Heart left ventricle (tissue), 16 donors: ENCODE data around the gene SPO11. TPM values are rescaled to one million over a fixed set of nuclear protein-coding genes. Genes with fewer than 3 reads are reported as not detected.

Experiments used
- ATAC-seq, 4 donors: fragments of 200-7000 bp; cut with Tn5 transposase; one replicate each; pipeline ENCODE4 v1.9.1; 2020 to 2022; ENCODE audit warnings: moderate library complexity in 4 of 4, mild to moderate bottlenecking in 3 of 4, moderate number of reproducible peaks in 1 of 4
- DNase-seq, 5 donors: peaks; one replicate each; pipeline ENCODE4 v3.0.0-alpha.2; 2020
- H3K27ac ChIP-seq, 12 donors: fragments of 200-600 bp; sonication (generic) in 4 of 12; one replicate each; pipeline versions ENCODE4 v1.5.0 to v1.8.0; 2016 to 2022; ENCODE audit warnings: mild to moderate bottlenecking in 2 of 12
- H3K27me3 ChIP-seq, 9 donors: fragments of 200-600 bp; sonication (generic) in 2 of 9; one replicate each; pipeline versions ENCODE4 v1.5.1 to v1.8.0; 2016 to 2022; ENCODE audit warnings: mild to moderate bottlenecking in 3 of 9
- H3K36me3 ChIP-seq, 9 donors: fragments of 200-600 bp; sonication (generic) in 2 of 9; one replicate each; pipeline versions ENCODE4 v1.5.0 to v1.8.0; 2018 to 2022; ENCODE audit warnings: mild to moderate bottlenecking in 2 of 9
- H3K4me1 ChIP-seq, 12 donors: fragments of 200-600 bp; sonication (generic) in 4 of 12; one replicate each; pipeline versions ENCODE4 v1.5.0 to v1.8.0; 2016 to 2022; ENCODE audit warnings: mild to moderate bottlenecking in 3 of 12
- H3K4me3 ChIP-seq, 12 donors: fragments of 200-600 bp; sonication (generic) in 4 of 12; one replicate each; pipeline versions ENCODE4 v1.5.0 to v1.8.0; 2017 to 2022; ENCODE audit warnings: mild to moderate bottlenecking in 9 of 12, moderate library complexity in 4 of 12
- H3K9me3 ChIP-seq, 12 donors: fragments of 200-600 bp; sonication (generic) in 4 of 12; one replicate each; pipeline versions ENCODE4 v1.5.0 to v1.8.0; 2016 to 2022; ENCODE audit warnings: mild to moderate bottlenecking in 1 of 12
- CTCF ChIP-seq, 12 donors: fragments of 200-600 bp; sonication (generic) in 4 of 12; IDR thresholded peaks; one replicate each; pipeline versions ENCODE4 v1.5.0 to v1.8.0; 2018 to 2022; ENCODE audit warnings: antibody characterized with exemption in 12 of 12, mild to moderate bottlenecking in 5 of 12
- POLR2A ChIP-seq, 2 donors: fragments of 450-650 bp; IDR thresholded peaks; one replicate each; pipeline ENCODE4 v1.6.1; 2017; ENCODE audit warnings: antibody characterized with exemption in 2 of 2, mild to moderate bottlenecking in 2 of 2, moderate library complexity in 2 of 2
- WGBS, 4 donors: extraction: QIAGEN DNeasy Blood & Tissue Kit in 2 of 4; methylation state at CpG; one replicate each; pipeline versions ENCODE4 v1.1.5 to v1.1.7; 2013 to 2018; 5-methylcytosine and 5-hydroxymethylcytosine counted together
- intact Hi-C, 10 donors: fragments of 100-400 bp; cut with DNase I; formaldehyde crosslinking; loops; one replicate each; pipeline versions ENCODE4 v1.11.1 to v1.14.2; 2022
- microRNA-seq, 4 donors: library from miRNA; unstranded; fragments of <30 nt; microRNA quantifications; one replicate each; pipeline versions ENCODE4 to v1.2.0, GENCODE V29; 2017 to 2020
- polyA plus RNA-seq, 2 donors: library from polyadenylated mRNA; stranded (reverse); fragments of 200-250 nt; gene quantifications; one replicate each; pipeline ENCODE4 v1.2.3, GENCODE V29; 2013
- total RNA-seq, 9 donors: library from RNA; depleted of rRNA in 2 of 9; stranded (reverse); fragments of >200 nt in 2 of 9; fragmentation: NEBNext Ultra II Directional in 3 of 9; extraction: Animal tissue kit (Norgen Biotek cat#: 25700) in 3 of 9; gene quantifications; one replicate each; pipeline versions ENCODE4 v1.1.0 to v1.2.4, GENCODE V29; 2016 to 2023
- donor health status: ischemic (EF 13 %, LVEDD 7.1; RV severe dilation, severe dysfunction).
- donor health status: healthy with polysubstance abuse.
- donor health status: DM: no; HTN: yes; CAD: no.
- donor health status: DM: no; HTN: no; CAD: no.
- donor health status: ischemic (EF 25% LVEDD 6.9; RV normal size, moderate dysfunction).
- donor health status: ischemic (EF 25% LVEDD 5.7; RV mildly dilated, moderate dysfunction).
- donor health status: healthy.
- donor health status: DM: yes; HTN: yes; CAD: no.
- donor health status: ischemic (EF 35%, LVEDD 5.7; RV mildly dilated, moderate dysfunction).
- donor health status: nonischemic (EF 11% LVEDD 7.7; RV severe dilation, severe dysfunction).
- donor health status: DM: yes; HTN: yes; CAD: no.
- donor health status: PGD.
- donor health status: ischemic (EF 29% LVEDD 5.4; RV normal size, mild dysfunction).
- donor health status: nonischemic (EF 23%, LVEDD 6.1; RV moderate dilation, normal function).

Gene SPO11
- total and polyA plus RNA-seq, 11 donors: not detected

GRCh38 chr20:57392512-57393271 is 63.1 kb downstream of the SPO11 start:
- peak overlapping the region; percentile 28 to 94 (median 74) for H3K4me3 ChIP-seq
- intact Hi-C loops: loop anchor here in 4 of 10 donors (2.0 to 10.0 kb wide), 4 partner anchors 45 to 322 kb away; partner anchors contain the start of gene PMEPA1 (in 1 of the 4)
- DNase-seq: peak; percentile 75 to 82 (median 79)
- no peaks in the 10 kb centered on the region for H3K9me3 ChIP-seq
- H3K36me3 ChIP-seq: peaks cover 0 to 42% (median 13%) of the 10 kb centered on the region in 9 donors
- TF ChIP-seq POLR2A (IDR thresholded peaks at IDR 0.05) (peak in 1 of 2 donors; percentile 56), CTCF (IDR thresholded peaks at IDR 0.05) (no peak)
- H3K27ac ChIP-seq: peak overlapping the region; percentile 80 to 97 (median 90)
- WGBS, 4 donors: 28 to 52% (median 34%) methylated on average over 29 to 33 of the region's 33 CpGs
- H3K27me3 ChIP-seq: no peaks in the 10 kb centered on the region
- peak; percentile 45 to 77 (median 58) for ATAC-seq
- H3K4me1 ChIP-seq: peaks cover 12 to 86% (median 67%) of the 10 kb centered on the region in 12 donors

Small RNA genes lying within 50 kb of the gene (microRNA-seq; reads per million reads assigned to microRNA genes)
- gene MIR4325: 0 reads per million in 4 donors

Other genes with a start within 250 kb of the SPO11 start
- 10 to 100 TPM in 2 of 9 donors, 1 to 10 TPM in 6, under 1 TPM in 1; 0.72 to 12.3 (median 3.7) TPM for gene BMP7, start 63.2 kb upstream of the SPO11 start, total RNA-seq
- gene BMP7, start 63.2 kb upstream of the SPO11 start, polyA plus RNA-seq: 1 to 10 TPM; 1.0 to 5.1 TPM
- 10 to 100 TPM; 12.9 to 18.6 (median 15.5) TPM for gene RAE1, start 21.5 kb downstream of the SPO11 start, total RNA-seq
- 10 to 100 TPM in 1 of 2 donors, 1 to 10 TPM in 1; 7.5 to 26.8 TPM for gene RAE1, start 21.5 kb downstream of the SPO11 start, polyA plus RNA-seq
- 10 to 100 TPM; 45.6 to 97.9 (median 62.3) TPM for gene RBM38, start 61.6 kb downstream of the SPO11 start, total RNA-seq
- 100 to 1,000 TPM in 1 of 2 donors, 10 to 100 TPM in 1; 68.5 to 112 TPM for gene RBM38, start 61.6 kb downstream of the SPO11 start, polyA plus RNA-seq
- gene CTCFL, start 195.3 kb downstream of the SPO11 start, total RNA-seq: not detected
- gene CTCFL, start 195.3 kb downstream of the SPO11 start, polyA plus RNA-seq: not detected
- gene PCK1, start 231.3 kb downstream of the SPO11 start, total RNA-seq: 10 to 100 TPM in 1 of 9 donors, 1 to 10 TPM in 1, under 1 TPM in 5, not detected in 2; 0.13 to 22.0 (median 0.24) TPM
- gene PCK1, start 231.3 kb downstream of the SPO11 start, polyA plus RNA-seq: under 1 TPM; 0.42 to 0.55 TPM